DND-41 (cell line): Measurements from ENCODE around the gene COL6A2.

Experiments used
- ATAC-seq: fragments of 200-7000 bp; cut with Tn5 transposase; 3 replicates; pipeline ENCODE4 v1.9.1; 2021; ENCODE audit warnings: low read depth; ENCODE audit not compliant: insufficient read depth
- DNase-seq: peaks from one replicate; pipeline ENCODE4 v3.0.0-alpha.2; 2020
- H2AFZ ChIP-seq: 2 replicates; pipeline ENCODE4 v1.6.0; 2012; ENCODE audit warnings: low read depth, low read length
- H3K27ac ChIP-seq: 2 replicates; pipeline ENCODE4 v1.5.1; 2012; ENCODE audit warnings: low read length, inconsistent platforms
- H3K27me3 ChIP-seq: fragments of 200-600 bp; sonication (generic); 2 replicates; pipeline ENCODE4 v1.6.0; 2012; ENCODE audit warnings: low read length, mild to moderate bottlenecking, inconsistent platforms; ENCODE audit not compliant: insufficient read depth, poor library complexity
- H3K36me3 ChIP-seq: 2 replicates; pipeline ENCODE4 v1.5.1; 2012; ENCODE audit warnings: low read length, inconsistent platforms; ENCODE audit not compliant: insufficient read depth
- H3K4me1 ChIP-seq: 2 replicates; pipeline ENCODE4 v1.5.1; 2012; ENCODE audit warnings: mild to moderate bottlenecking, low read length; ENCODE audit not compliant: insufficient read depth
- H3K4me2 ChIP-seq: 2 replicates; pipeline ENCODE4 v1.6.0; 2012; ENCODE audit warnings: mild to moderate bottlenecking, moderate library complexity, low read length, inconsistent platforms; ENCODE audit not compliant: insufficient read depth
- H3K4me3 ChIP-seq, 2 experiments: fragments of 200-600 bp in 1 of 2; shearing (Covaris generic) in 1 of 2; 2 replicates each; pipeline ENCODE4 v1.5.1; 2012 to 2016; ENCODE audit warnings: inconsistent platforms in 2 of 2, low read length in 2 of 2, mild to moderate bottlenecking in 2 of 2, low read depth in 1 of 2, moderate library complexity in 1 of 2
- H3K79me2 ChIP-seq: 2 replicates; pipeline ENCODE4 v1.6.0; 2012; ENCODE audit warnings: low read length, inconsistent platforms; ENCODE audit not compliant: insufficient read depth
- H3K9ac ChIP-seq: 2 replicates; pipeline ENCODE4 v1.6.0; 2012; ENCODE audit warnings: low read depth, mild to moderate bottlenecking, inconsistent platforms, low read length, moderate library complexity
- H3K9me3 ChIP-seq: 2 replicates; pipeline ENCODE4 v1.5.1; 2012; ENCODE audit warnings: low read length, moderate library complexity, mild to moderate bottlenecking, inconsistent platforms; ENCODE audit not compliant: insufficient read depth, severe bottlenecking
- H4K20me1 ChIP-seq: 2 replicates; pipeline ENCODE4 v1.6.0; 2012; ENCODE audit warnings: low read length; ENCODE audit not compliant: insufficient read depth
- EZH2 ChIP-seq: IDR thresholded peaks from 3 replicates; pipeline ENCODE4 v1.6.1; 2012; ENCODE audit warnings: borderline replicate concordance, low read depth, mild to moderate bottlenecking, moderate library complexity, low read length, inconsistent platforms; ENCODE audit not compliant: severe bottlenecking
- TF ChIP-seq, protein P1 (sequence below): IDR thresholded peaks from 2 replicates; pipeline ENCODE4 v1.5.1; 2012; ENCODE audit warnings: borderline replicate concordance, low read length, moderate library complexity, mild to moderate bottlenecking; ENCODE audit not compliant: poor library complexity, severe bottlenecking; ENCODE audit errors: extremely low read depth

The COL6A2 gene

GRCh38 chr21:46052703-46053651, 44.9 kb upstream of the COL6A2 start:
- no peak overlapping the region for H3K9ac ChIP-seq
- no peak for DNase-seq
- H2AFZ ChIP-seq: no peak overlapping the region
- H3K9me3 ChIP-seq: no peaks in the 10 kb centered on the region
- TF ChIP-seq, protein P1, sequence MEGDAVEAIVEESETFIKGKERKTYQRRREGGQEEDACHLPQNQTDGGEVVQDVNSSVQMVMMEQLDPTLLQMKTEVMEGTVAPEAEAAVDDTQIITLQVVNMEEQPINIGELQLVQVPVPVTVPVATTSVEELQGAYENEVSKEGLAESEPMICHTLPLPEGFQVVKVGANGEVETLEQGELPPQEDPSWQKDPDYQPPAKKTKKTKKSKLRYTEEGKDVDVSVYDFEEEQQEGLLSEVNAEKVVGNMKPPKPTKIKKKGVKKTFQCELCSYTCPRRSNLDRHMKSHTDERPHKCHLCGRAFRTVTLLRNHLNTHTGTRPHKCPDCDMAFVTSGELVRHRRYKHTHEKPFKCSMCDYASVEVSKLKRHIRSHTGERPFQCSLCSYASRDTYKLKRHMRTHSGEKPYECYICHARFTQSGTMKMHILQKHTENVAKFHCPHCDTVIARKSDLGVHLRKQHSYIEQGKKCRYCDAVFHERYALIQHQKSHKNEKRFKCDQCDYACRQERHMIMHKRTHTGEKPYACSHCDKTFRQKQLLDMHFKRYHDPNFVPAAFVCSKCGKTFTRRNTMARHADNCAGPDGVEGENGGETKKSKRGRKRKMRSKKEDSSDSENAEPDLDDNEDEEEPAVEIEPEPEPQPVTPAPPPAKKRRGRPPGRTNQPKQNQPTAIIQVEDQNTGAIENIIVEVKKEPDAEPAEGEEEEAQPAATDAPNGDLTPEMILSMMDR: no peak
- TF ChIP-seq EZH2: no peak
- H3K27ac ChIP-seq: no peak overlapping the region
- no peaks in the 10 kb centered on the region for H3K79me2 ChIP-seq
- H3K4me2 ChIP-seq: no peak overlapping the region
- peaks cover 11% of the 10 kb centered on the region for H3K4me1 ChIP-seq
- peaks cover 26% of the 10 kb centered on the region for H4K20me1 ChIP-seq
- H3K27me3 ChIP-seq: peaks cover 7% of the 10 kb centered on the region
- ATAC-seq: no peak
- no peak overlapping the region for H3K4me3 ChIP-seq
- no peaks in the 10 kb centered on the region for H3K36me3 ChIP-seq

DNA sequence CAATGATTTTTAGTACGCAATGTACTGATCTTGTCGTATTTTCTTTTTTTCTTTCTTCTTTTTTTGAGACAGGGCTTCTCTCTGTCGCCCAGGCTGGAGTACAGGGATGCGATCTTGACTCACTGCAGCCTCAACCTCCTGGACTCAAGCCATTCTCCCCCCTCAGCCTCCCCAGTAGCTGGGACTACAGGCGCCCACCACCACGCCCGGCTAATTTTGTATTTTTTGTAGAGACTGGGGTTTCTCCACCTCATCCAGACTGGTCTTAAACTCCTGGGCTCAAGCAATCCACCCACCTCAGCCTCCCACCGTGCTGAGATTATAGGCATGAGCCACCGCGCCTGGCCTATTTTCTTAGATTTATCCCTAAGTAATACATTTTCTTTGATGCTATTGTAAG, 43.9 kb upstream of the COL6A2 start:
- Histone ChIP-seq H3K4me1 (peaks cover 18% of the 10 kb centered on the region), H3K27me3 (peaks cover 9% of the 10 kb centered on the region), H3K4me3 (no peak overlapping the region), H3K36me3 (no peaks in the 10 kb centered on the region), H3K9ac (no peak overlapping the region), H4K20me1 (peaks cover 36% of the 10 kb centered on the region), H3K79me2 (no peaks in the 10 kb centered on the region), H3K9me3 (no peaks in the 10 kb centered on the region), H3K27ac (no peak overlapping the region), H2AFZ (no peak overlapping the region), H3K4me2 (no peak overlapping the region)
- DNase-seq: no peak
- TF ChIP-seq EZH2: no peak
- TF ChIP-seq, protein P1: no peak
- no peak for ATAC-seq

DNA sequence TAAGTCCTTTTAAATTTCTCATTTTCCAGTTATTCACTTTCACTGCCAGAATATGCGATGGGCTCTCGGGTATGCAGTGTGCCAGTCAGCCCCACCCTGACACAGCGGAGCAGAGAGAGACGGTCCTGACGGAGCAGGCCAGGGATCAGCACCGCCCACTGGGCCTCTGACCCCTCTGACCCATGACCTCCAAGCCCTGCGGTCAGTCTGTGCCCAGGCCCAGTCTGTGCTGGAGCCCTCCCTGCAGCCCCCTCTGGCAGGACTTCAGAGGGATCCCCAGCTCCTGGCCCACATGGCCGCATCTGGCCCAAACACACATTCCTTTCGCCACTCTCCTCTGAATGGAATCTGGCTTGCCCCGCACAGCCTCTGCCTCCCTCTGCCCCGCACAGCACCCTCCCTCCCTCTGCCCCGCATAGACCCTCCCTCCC, 43.4 kb upstream of the COL6A2 start:
- H3K4me2 ChIP-seq: no peak overlapping the region

More for the DNA sequence above, 43.4 kb upstream of the COL6A2 start:
- Histone ChIP-seq H3K4me1 (peaks cover 18% of the 10 kb centered on the region), H3K36me3 (no peaks in the 10 kb centered on the region), H4K20me1 (peaks cover 39% of the 10 kb centered on the region), H3K9ac (no peak overlapping the region), H3K9me3 (no peaks in the 10 kb centered on the region), H3K27ac (no peak overlapping the region), H3K27me3 (peaks cover 9% of the 10 kb centered on the region), H2AFZ (no peak overlapping the region), H3K79me2 (no peaks in the 10 kb centered on the region), H3K4me3 (no peak overlapping the region)
- no peak for ATAC-seq
- TF ChIP-seq, protein P1: no peak
- TF ChIP-seq EZH2: no peak
- DNase-seq: no peak
